ENCODE measurements around the gene NF1. TPM values are rescaled to one million over a fixed set of nuclear protein-coding genes. Genes with fewer than 3 reads are reported as not detected.
A peak's percentile ranks its signal among the peaks of the same experiment; 100 is the strongest.

NF1 gene
- total RNA-seq, 1 experiment from 2014 or later, result 35.4 TPM

GRCh38 chr17:31321966-31322365 lies 227.2 kb downstream of the NF1 start (continued):
- TF ChIP-seq ZNF281 (CRISPR knock-in tag; IDR thresholded peaks at IDR 0.05), result no peak
- TF ChIP-seq GTF2I (CRISPR knock-in tag; conservative IDR thresholded peaks at IDR 0.05), result no peak

GRCh38 chr17:31323551-31323950 lies 228.8 kb downstream of the NF1 start:
- no peak overlapping the region for H3K4me3 Mint-ChIP-seq
- TF ChIP-seq JUN (CRISPR knock-in tag; IDR thresholded peaks at IDR 0.05) (no peak), ETV6 (CRISPR knock-in tag; IDR thresholded peaks at IDR 0.05) (no peak), TP53 (CRISPR knock-in tag; IDR thresholded peaks at IDR 0.05) (no peak), SP1 (CRISPR knock-in tag; conservative IDR thresholded peaks at IDR 0.05) (no peak), IRF1 (CRISPR knock-in tag; IDR thresholded peaks at IDR 0.05) (no peak), FOXK1 (CRISPR knock-in tag; IDR thresholded peaks at IDR 0.05) (no peak), MYBL2 (CRISPR knock-in tag; IDR thresholded peaks at IDR 0.05) (no peak), ZNF317 (CRISPR knock-in tag; IDR thresholded peaks at IDR 0.05; ENCODE audit: borderline replicate concordance, low read depth) (no peak), ZNF219 (CRISPR knock-in tag; IDR thresholded peaks at IDR 0.05; ENCODE audit: borderline replicate concordance) (no peak), HMGXB4 (CRISPR knock-in tag; IDR thresholded peaks at IDR 0.05) (no peak)
- TF ChIP-seq, protein P1, sequence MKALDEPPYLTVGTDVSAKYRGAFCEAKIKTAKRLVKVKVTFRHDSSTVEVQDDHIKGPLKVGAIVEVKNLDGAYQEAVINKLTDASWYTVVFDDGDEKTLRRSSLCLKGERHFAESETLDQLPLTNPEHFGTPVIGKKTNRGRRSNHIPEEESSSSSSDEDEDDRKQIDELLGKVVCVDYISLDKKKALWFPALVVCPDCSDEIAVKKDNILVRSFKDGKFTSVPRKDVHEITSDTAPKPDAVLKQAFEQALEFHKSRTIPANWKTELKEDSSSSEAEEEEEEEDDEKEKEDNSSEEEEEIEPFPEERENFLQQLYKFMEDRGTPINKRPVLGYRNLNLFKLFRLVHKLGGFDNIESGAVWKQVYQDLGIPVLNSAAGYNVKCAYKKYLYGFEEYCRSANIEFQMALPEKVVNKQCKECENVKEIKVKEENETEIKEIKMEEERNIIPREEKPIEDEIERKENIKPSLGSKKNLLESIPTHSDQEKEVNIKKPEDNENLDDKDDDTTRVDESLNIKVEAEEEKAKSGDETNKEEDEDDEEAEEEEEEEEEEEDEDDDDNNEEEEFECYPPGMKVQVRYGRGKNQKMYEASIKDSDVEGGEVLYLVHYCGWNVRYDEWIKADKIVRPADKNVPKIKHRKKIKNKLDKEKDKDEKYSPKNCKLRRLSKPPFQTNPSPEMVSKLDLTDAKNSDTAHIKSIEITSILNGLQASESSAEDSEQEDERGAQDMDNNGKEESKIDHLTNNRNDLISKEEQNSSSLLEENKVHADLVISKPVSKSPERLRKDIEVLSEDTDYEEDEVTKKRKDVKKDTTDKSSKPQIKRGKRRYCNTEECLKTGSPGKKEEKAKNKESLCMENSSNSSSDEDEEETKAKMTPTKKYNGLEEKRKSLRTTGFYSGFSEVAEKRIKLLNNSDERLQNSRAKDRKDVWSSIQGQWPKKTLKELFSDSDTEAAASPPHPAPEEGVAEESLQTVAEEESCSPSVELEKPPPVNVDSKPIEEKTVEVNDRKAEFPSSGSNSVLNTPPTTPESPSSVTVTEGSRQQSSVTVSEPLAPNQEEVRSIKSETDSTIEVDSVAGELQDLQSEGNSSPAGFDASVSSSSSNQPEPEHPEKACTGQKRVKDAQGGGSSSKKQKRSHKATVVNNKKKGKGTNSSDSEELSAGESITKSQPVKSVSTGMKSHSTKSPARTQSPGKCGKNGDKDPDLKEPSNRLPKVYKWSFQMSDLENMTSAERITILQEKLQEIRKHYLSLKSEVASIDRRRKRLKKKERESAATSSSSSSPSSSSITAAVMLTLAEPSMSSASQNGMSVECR (CRISPR knock-in tag; IDR thresholded peaks at IDR 0.05; ENCODE audit: borderline replicate concordance), result no peak
- TF ChIP-seq, protein P2, sequence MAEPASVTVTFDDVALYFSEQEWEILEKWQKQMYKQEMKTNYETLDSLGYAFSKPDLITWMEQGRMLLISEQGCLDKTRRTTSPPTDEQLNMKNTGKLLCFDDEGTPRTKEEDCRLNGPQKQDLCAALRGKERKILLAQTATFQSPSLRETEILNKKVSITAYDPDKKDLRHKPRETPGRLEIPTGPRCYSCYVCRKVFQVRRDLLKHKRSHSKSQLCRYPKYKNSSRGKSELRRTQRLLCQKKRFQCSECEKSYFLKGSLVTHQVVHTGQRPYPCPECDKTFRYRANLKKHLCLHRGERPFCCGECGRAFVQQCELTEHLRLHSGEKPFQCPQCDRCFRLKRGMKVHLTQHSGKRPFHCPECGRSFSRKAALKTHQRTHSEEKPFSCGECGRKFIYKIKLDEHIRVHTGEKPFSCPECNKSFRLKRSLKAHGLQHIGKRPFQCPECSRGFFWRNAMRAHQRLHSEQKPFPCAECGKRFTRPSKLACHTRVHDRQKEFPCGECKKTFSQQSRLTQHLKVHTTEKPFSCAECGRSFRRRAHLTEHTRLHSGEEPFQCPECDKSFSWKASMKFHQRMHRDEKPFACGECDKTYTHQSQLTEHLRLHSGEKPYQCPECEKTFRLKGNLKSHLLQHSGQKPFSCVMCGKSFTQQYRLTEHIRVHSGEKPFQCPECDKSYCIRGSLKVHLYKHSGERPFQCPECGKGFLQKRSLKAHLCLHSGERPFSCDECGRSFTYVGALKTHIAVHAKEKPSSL (CRISPR knock-in tag; conservative IDR thresholded peaks at IDR 0.05), result no peak
- ChIA-PET CTCF (interaction anchor here (0.9 kb wide), 1 partner anchor 127 kb away, joined by 3 read pairs; no protein-coding TSS in a partner anchor), POLR2A (no interaction called here)
- ATAC-seq (no peak), DNase-seq (ENCODE audit: low spot score) (no peak)
- no peaks in the 10 kb centered on the region for H3K27me3 Mint-ChIP-seq (ENCODE audit: low read depth)
- H3K4me1 Mint-ChIP-seq, result peaks cover 4% of the 10 kb centered on the region; the same call in 1 of the 2 replicates
- no peaks in the 10 kb centered on the region for H3K9me3 Mint-ChIP-seq
- H3K36me3 Mint-ChIP-seq, result no peaks in the 10 kb centered on the region; the same call in 1 of the 2 replicates
- peak overlapping the region; percentile 28; the same call in 1 of the 2 replicates for H3K27ac Mint-ChIP-seq
